K562 (cell line): Measurements from ENCODE around the gene DYNC2I2. TPM values are rescaled to one million over a fixed set of nuclear protein-coding genes. Genes with fewer than 3 reads are reported as not detected.

Experiments
- CHD4 ChIP-seq: fragments of 200-600 bp; sonication (generic); IDR thresholded peaks from 3 replicates; pipeline ENCODE4 v1.6.1; 2012; ENCODE audit warnings: low read depth, mild to moderate bottlenecking, mixed read lengths, low read length, inconsistent platforms; ENCODE audit not compliant: insufficient read depth, insufficient replicate concordance, poor library complexity, severe bottlenecking
- CSDE1 ChIP-seq, 2 experiments: fragments of 450-650 bp; IDR thresholded peaks; 2 replicates each; pipeline ENCODE4 v1.6.1; 2016; ENCODE audit warnings: mild to moderate bottlenecking in 1 of 2
- ERF ChIP-seq: fragments of 450-650 bp; formaldehyde crosslinking; IDR thresholded peaks from 2 replicates; pipeline ENCODE4 v1.4.0; 2020; ENCODE audit warnings: mild to moderate bottlenecking, mixed read lengths
- HDAC1 ChIP-seq, 2 experiments: fragments of 450-650 bp; IDR thresholded peaks; 2 replicates each; pipeline ENCODE4 v1.6.1; 2016 to 2017; ENCODE audit warnings: inconsistent platforms in 1 of 2, mild to moderate bottlenecking in 1 of 2, moderate library complexity in 1 of 2
- HDAC8 ChIP-seq: fragments of 450-650 bp; IDR thresholded peaks from 2 replicates; pipeline ENCODE4 v1.6.1; 2016; ENCODE audit warnings: mild to moderate bottlenecking, missing genetic modification characterization, moderate library complexity, missing compliant biosample characterization
- NUFIP1 ChIP-seq: fragments of 450-650 bp; IDR thresholded peaks from 2 replicates; pipeline ENCODE4 v1.6.1; 2018; ENCODE audit not compliant: partially characterized antibody
- POLR2G ChIP-seq: fragments of 200-400 bp; formaldehyde crosslinking; IDR thresholded peaks from 2 replicates; pipeline ENCODE4 v1.6.1; 2017; ENCODE audit warnings: low read depth, mild to moderate bottlenecking, antibody characterized with exemption, low read length, moderate library complexity
- SAFB2 ChIP-seq: fragments of 200-400 bp; formaldehyde crosslinking; IDR thresholded peaks from 2 replicates; pipeline ENCODE4 v1.6.1; 2018; ENCODE audit warnings: borderline replicate concordance, low read length, low read depth, moderate library complexity; ENCODE audit not compliant: severe bottlenecking
- SIN3A ChIP-seq, 2 experiments: fragments of 150-350 bp in 1 of 2; IDR thresholded peaks; 2 replicates each; pipeline ENCODE4 v1.6.1; 2011 to 2016; ENCODE audit warnings: borderline replicate concordance in 2 of 2, low read depth in 2 of 2, low read length in 2 of 2, mild to moderate bottlenecking in 2 of 2, moderate library complexity in 2 of 2; ENCODE audit not compliant: control insufficient read depth in 1 of 2
- SP1 ChIP-seq: sonication (generic); formaldehyde crosslinking; IDR thresholded peaks from 2 replicates; pipeline ENCODE4 v1.8.1; 2022; ENCODE audit warnings: mild to moderate bottlenecking, missing genetic modification reagents
- TAF1 ChIP-seq: IDR thresholded peaks from 2 replicates; pipeline ENCODE4 v1.6.1; 2011; ENCODE audit warnings: mild to moderate bottlenecking, low read length, moderate library complexity; ENCODE audit not compliant: insufficient read depth, control insufficient read depth, severe bottlenecking; ENCODE audit errors: extremely low read depth
- TARDBP ChIP-seq: fragments of 450-650 bp; IDR thresholded peaks from 2 replicates; pipeline ENCODE4 v1.6.1; 2016
- TBL1XR1 ChIP-seq, 2 experiments: IDR thresholded peaks; 2 replicates each; pipeline ENCODE4 v1.6.1; 2012; ENCODE audit warnings: improper control_type of control experiment in 2 of 2, low read length in 2 of 2, mild to moderate bottlenecking in 1 of 2
- ZNF324 ChIP-seq: fragments of 250-450 bp; sonication (Bioruptor Pico); IDR thresholded peaks from 2 replicates; pipeline ENCODE4 v1.4.0; 2020; ENCODE audit warnings: mild to moderate bottlenecking
- ZNF384 ChIP-seq: IDR thresholded peaks from 2 replicates; pipeline ENCODE4 v1.6.1; 2012; ENCODE audit warnings: low read depth, low read length, improper control_type of control experiment
- ZNF436 ChIP-seq: fragments of 250-450, 450-650 bp; sonication (Bioruptor Pico); formaldehyde crosslinking; IDR thresholded peaks from 2 replicates; pipeline ENCODE4 v1.7.0; 2020; ENCODE audit warnings: mild to moderate bottlenecking
- ZSCAN29 ChIP-seq: fragments of 450-650 bp; IDR thresholded peaks from 2 replicates; pipeline ENCODE4 v1.6.1; 2017
- polyA plus RNA-seq, 8 experiments: library from polyadenylated mRNA; depleted of rRNA in 4 of 8; stranded (reverse) in 5 of 8; unstranded in 3 of 8; fragments of >200 nt; fragmentation: Nextera tagmentation in 2 of 8; fragmentation: Illumina TruSeq in 1 of 8; extraction: Ambion mirVana in 2 of 8; extraction: Trizol in 1 of 8; gene quantifications; 2 replicates each; pipeline versions ENCODE4 v1.2.1 to v1.2.3, GENCODE V29; 2011 to 2014; ENCODE audit warnings: inconsistent platforms in 1 of 8, missing spikeins in 1 of 8
- total RNA-seq, 7 experiments: library from RNA; depleted of rRNA in 6 of 7; stranded (reverse); fragments of >200 nt in 6 of 7; fragmentation: Illumina TruSeq in 2 of 7; extraction: Trizol in 2 of 7; gene quantifications; 2 replicates each; pipeline versions ENCODE4 v1.2.1 to v1.2.3, GENCODE V29; 2011 to 2021; ENCODE audit warnings: low replicate concordance in 1 of 7
- TF ChIP-seq, protein P1 (sequence below): fragments of 250-450 bp; sonication (Bioruptor Pico); IDR thresholded peaks from 2 replicates; pipeline ENCODE4 v1.8.0; 2021; ENCODE audit warnings: mild to moderate bottlenecking, moderate library complexity
- TF ChIP-seq, protein P2 (sequence below): fragments of 250-450 bp; sonication (Bioruptor Pico); IDR thresholded peaks from 2 replicates; pipeline ENCODE4 v1.8.0; 2022; ENCODE audit warnings: moderate library complexity, mild to moderate bottlenecking, inconsistent platforms
- TF ChIP-seq, protein P3 (sequence below): fragments of 450-650 bp; formaldehyde crosslinking; IDR thresholded peaks from 2 replicates; pipeline ENCODE4 v1.4.0; 2020; ENCODE audit warnings: mild to moderate bottlenecking

The DYNC2I2 gene
- total and polyA plus RNA-seq, 9 of the 15 experiments (the other 6 are each of a cell fraction or from before 2014, with no cell fraction given) = 1.5 to 249 (median 70.0) TPM

DNA sequence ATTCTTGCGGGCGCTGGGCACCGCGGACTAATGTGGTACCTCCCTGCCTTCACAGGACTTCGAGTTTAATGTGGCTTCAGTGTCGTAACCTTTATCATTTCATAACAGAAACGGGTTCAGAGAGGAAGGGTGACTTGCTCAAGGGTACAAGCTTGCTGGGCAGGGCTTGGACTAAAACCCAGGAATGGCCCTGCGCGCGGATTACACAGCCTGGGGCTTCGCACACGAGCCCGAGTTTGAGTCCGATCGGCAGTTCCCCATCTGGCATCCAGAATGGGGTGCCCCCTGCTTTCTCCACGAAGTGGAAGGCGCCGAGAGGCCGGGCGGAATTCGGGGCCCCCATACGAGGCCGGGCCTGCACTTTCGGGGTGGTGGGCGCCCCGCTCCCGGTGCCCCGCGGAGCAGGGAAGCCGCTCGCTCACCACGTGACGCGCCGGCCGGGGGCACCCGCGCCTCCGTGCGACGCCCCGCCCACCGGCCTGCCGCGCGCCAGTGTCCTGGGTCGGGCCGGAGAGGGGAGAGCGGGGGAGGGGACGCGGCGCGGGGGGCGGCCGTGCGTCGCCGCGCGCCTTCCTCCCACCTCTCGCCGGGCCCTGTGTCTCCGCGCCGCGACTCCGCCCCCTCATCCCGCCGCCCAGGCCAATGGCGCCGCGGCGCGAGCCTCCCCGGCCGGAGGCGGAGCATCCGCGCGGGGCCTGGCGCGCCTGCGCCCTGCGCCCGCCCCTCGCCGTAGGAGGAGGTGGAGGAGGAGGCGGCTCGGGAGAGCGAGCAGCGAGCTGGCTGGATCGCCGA lies 32.0 kb upstream of the DYNC2I2 start, which contains the start of gene SET (continued):
- TF ChIP-seq POLR2G (peak; percentile 97), TBL1XR1 (IDR thresholded peaks at IDR 0.05; ENCODE audit: low read length in 2 of 2) (no peak; a peak in 1 of 4 replicates), NUFIP1 (no peak), HDAC1 (IDR thresholded peaks at IDR 0.05) (0 out of 4 replicates have a peak, but pooled peaks of 1 of the 2 experiments have one; percentile 35), ZSCAN29 (no peak; the same call in 1 of the 2 replicates), SIN3A (IDR thresholded peaks at IDR 0.05; ENCODE audit: borderline replicate concordance in 2 of 2, control insufficient read depth in 1 of 2, low read depth in 2 of 2, low read length in 2 of 2) (no peak; a peak in 1 of 4 replicates), ZNF436 (CRISPR knock-in tag) (no peak), SP1 (CRISPR knock-in tag) (peak; percentile 59), CSDE1 (IDR thresholded peaks at IDR 0.05) (no peak), SAFB2 (no peak), ZNF324 (CRISPR knock-in tag) (peak; percentile 64), ERF (CRISPR knock-in tag) (peak; percentile 92; the same call in 1 of the 2 replicates), TARDBP (peak; percentile 72; the same call in 1 of the 2 replicates), HDAC8 (peak; percentile 91), CHD4 (peak; percentile 75), TAF1 (peak; percentile 93), ZNF384 (0 out of 2 replicates have a peak, but pooled peaks have one; percentile 3)
- TF ChIP-seq, protein P1, sequence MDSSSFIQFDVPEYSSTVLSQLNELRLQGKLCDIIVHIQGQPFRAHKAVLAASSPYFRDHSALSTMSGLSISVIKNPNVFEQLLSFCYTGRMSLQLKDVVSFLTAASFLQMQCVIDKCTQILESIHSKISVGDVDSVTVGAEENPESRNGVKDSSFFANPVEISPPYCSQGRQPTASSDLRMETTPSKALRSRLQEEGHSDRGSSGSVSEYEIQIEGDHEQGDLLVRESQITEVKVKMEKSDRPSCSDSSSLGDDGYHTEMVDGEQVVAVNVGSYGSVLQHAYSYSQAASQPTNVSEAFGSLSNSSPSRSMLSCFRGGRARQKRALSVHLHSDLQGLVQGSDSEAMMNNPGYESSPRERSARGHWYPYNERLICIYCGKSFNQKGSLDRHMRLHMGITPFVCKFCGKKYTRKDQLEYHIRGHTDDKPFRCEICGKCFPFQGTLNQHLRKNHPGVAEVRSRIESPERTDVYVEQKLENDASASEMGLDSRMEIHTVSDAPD (CRISPR knock-in tag) = 0 out of 2 replicates have a peak, but pooled peaks have one; percentile 52
- TF ChIP-seq, protein P2, sequence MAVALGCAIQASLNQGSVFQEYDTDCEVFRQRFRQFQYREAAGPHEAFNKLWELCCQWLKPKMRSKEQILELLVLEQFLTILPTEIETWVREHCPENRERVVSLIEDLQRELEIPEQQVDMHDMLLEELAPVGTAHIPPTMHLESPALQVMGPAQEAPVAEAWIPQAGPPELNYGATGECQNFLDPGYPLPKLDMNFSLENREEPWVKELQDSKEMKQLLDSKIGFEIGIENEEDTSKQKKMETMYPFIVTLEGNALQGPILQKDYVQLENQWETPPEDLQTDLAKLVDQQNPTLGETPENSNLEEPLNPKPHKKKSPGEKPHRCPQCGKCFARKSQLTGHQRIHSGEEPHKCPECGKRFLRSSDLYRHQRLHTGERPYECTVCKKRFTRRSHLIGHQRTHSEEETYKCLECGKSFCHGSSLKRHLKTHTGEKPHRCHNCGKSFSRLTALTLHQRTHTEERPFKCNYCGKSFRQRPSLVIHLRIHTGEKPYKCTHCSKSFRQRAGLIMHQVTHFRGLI (CRISPR knock-in tag) = peak; percentile 74; the same call in 1 of the 2 replicates
- TF ChIP-seq, protein P3, sequence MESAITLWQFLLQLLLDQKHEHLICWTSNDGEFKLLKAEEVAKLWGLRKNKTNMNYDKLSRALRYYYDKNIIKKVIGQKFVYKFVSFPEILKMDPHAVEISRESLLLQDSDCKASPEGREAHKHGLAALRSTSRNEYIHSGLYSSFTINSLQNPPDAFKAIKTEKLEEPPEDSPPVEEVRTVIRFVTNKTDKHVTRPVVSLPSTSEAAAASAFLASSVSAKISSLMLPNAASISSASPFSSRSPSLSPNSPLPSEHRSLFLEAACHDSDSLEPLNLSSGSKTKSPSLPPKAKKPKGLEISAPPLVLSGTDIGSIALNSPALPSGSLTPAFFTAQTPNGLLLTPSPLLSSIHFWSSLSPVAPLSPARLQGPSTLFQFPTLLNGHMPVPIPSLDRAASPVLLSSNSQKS = peak; percentile 64; the same call in 1 of the 2 replicates
